Esophagus squamous epithelium (tissue), 5 donors: ENCODE results near the gene PCBP2. TPM values are rescaled to one million over a fixed set of nuclear protein-coding genes. Genes with fewer than 3 reads are reported as not detected.

Experiments
- DNase-seq: peaks from one replicate; lab custom pipeline; 2025; lab: John Stamatoyannopoulos, UW
- H3K27ac ChIP-seq, 4 donors: fragments of 200-600 bp; sonication (generic); one replicate each; pipeline ENCODE4 v1.5.1; 2016 to 2019; ENCODE audit warnings: mild to moderate bottlenecking in 1 of 4
- H3K27me3 ChIP-seq, 4 donors: fragments of 200-600 bp; sonication (generic); 1 replicate in 3 of 4; 2 replicates in 1 of 4; pipeline versions ENCODE4 v1.5.1 to v1.6.0; 2017 to 2021; ENCODE audit warnings: antibody characterized with exemption in 1 of 4
- H3K36me3 ChIP-seq, 3 donors: fragments of 200-600 bp; sonication (generic); one replicate each; pipeline ENCODE4 v1.5.1; 2016 to 2019
- H3K4me1 ChIP-seq, 3 donors: fragments of 200-600 bp; sonication (generic); one replicate each; pipeline ENCODE4 v1.5.1; 2017 to 2019
- H3K4me3 ChIP-seq, 4 donors: fragments of 200-600 bp; sonication (generic); 1 replicate in 3 of 4; 2 replicates in 1 of 4; pipeline ENCODE4 v1.5.1; 2016 to 2019; ENCODE audit warnings: mild to moderate bottlenecking in 2 of 4, moderate library complexity in 1 of 4
- H3K9me3 ChIP-seq, 3 donors: fragments of 200-600 bp; sonication (generic); one replicate each; pipeline ENCODE4 v1.5.1; 2016 to 2019
- POLR2A ChIP-seq, 4 donors: fragments of 450-650 bp; IDR thresholded peaks; one replicate each; pipeline ENCODE4 v1.6.1; 2017; ENCODE audit warnings: antibody characterized with exemption in 4 of 4, mild to moderate bottlenecking in 4 of 4, moderate library complexity in 3 of 4
- WGBS, 2 donors: methylation state at CpG; one replicate each; pipeline ENCODE4 v1.1.5; 2018; 5-methylcytosine and 5-hydroxymethylcytosine counted together
- intact Hi-C: fragments of 100-400 bp; cut with DNase I; formaldehyde crosslinking; loops from one replicate; pipeline ENCODE4 v1.15.0; 2022
- total RNA-seq, 4 donors: library from RNA; depleted of rRNA; stranded (reverse); fragments of >200 nt; gene quantifications; one replicate each; pipeline ENCODE4 v1.1.0, GENCODE V29; 2016
- TF ChIP-seq, protein P1 (sequence below), 6 experiments: fragments of 450-650 bp in 4 of 6; fragments of 200-600 bp in 2 of 6; sonication (generic) in 2 of 6; IDR thresholded peaks; one replicate each; pipeline ENCODE4 v1.5.1; 2016 to 2019; ENCODE audit warnings: antibody characterized with exemption in 6 of 6, mild to moderate bottlenecking in 4 of 6, moderate library complexity in 4 of 6
- donor health status: DM: yes; HTN: yes; CAD: no.

Gene PCBP2
- total RNA-seq, 4 donors from 2014 or later = 202 to 400 (median 287) TPM

DNA sequence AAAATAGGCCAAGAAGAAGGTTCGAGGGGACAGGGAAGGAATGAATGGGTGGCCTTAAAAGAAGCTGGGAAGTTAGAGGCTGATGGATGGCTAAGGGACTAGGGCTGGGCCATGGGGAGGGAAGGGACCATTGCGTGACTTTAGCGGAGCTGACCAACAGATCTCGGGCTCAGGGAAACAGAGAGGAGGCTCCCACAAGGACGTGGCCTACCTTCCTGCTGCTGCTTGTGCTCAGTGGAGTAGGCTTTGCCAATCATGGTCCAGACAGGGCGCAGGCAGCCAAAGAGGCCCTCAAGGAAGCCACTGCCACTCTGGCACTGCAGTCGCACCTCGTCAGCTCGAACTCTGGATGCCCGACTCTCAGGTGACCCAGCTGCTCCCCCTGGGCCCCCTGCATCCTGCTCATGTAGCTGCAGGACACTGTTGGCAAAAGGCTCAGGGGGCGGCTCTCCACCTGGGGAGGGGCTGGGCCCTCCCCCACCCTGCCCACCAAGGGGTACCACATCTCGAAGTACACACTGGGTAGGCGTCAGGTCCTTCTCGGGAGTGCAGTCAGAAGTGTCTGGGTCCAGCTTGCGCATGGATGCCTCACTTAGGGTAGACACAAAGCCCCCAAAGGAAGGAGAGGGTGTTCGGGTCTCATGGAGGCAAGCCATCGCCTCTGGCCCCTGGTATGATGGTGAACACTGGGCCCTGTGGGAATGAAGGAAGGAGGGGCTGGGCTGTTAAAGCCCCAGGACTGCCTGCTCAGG is 35.0 kb downstream of the PCBP2 start:
- Histone ChIP-seq H3K27ac (no peak overlapping the region), H3K4me1 (peaks cover 9 to 27% (median 17%) of the 10 kb centered on the region in 3 donors), H3K4me3 (no peak overlapping the region), H3K9me3 (no peaks in the 10 kb centered on the region), H3K36me3 (peaks cover 8 to 57% (median 22%) of the 10 kb centered on the region in 3 donors), H3K27me3 (no peaks in the 10 kb centered on the region)
- TF ChIP-seq, protein P1, sequence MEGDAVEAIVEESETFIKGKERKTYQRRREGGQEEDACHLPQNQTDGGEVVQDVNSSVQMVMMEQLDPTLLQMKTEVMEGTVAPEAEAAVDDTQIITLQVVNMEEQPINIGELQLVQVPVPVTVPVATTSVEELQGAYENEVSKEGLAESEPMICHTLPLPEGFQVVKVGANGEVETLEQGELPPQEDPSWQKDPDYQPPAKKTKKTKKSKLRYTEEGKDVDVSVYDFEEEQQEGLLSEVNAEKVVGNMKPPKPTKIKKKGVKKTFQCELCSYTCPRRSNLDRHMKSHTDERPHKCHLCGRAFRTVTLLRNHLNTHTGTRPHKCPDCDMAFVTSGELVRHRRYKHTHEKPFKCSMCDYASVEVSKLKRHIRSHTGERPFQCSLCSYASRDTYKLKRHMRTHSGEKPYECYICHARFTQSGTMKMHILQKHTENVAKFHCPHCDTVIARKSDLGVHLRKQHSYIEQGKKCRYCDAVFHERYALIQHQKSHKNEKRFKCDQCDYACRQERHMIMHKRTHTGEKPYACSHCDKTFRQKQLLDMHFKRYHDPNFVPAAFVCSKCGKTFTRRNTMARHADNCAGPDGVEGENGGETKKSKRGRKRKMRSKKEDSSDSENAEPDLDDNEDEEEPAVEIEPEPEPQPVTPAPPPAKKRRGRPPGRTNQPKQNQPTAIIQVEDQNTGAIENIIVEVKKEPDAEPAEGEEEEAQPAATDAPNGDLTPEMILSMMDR (IDR thresholded peaks at IDR 0.05) = no peak
- TF ChIP-seq POLR2A (IDR thresholded peaks at IDR 0.05) = no peak
- WGBS, 2 donors = 75 to 80% methylated on average over 9 to 14 of the region's 17 CpGs
- intact Hi-C loops = no loop called here
- no peak for DNase-seq

GRCh38 chr12:53489242-53489864 is 37.5 kb downstream of the PCBP2 start:
- intact Hi-C loops = no loop called here
- H3K4me3 ChIP-seq = no peak overlapping the region
- H3K27ac ChIP-seq = no peak overlapping the region
- H3K36me3 ChIP-seq = peaks cover 8 to 32% (median 22%) of the 10 kb centered on the region in 3 donors
- peaks cover 9 to 29% (median 16%) of the 10 kb centered on the region in 3 donors for H3K4me1 ChIP-seq
- no peaks in the 10 kb centered on the region for H3K9me3 ChIP-seq
- TF ChIP-seq, protein P1 (IDR thresholded peaks at IDR 0.05) = no peak
- TF ChIP-seq POLR2A (IDR thresholded peaks at IDR 0.05) = no peak
- H3K27me3 ChIP-seq = no peaks in the 10 kb centered on the region
- 86 to 94% methylated on average over 5 of the region's 5 CpGs for WGBS, 2 donors
- no peak for DNase-seq

DNA sequence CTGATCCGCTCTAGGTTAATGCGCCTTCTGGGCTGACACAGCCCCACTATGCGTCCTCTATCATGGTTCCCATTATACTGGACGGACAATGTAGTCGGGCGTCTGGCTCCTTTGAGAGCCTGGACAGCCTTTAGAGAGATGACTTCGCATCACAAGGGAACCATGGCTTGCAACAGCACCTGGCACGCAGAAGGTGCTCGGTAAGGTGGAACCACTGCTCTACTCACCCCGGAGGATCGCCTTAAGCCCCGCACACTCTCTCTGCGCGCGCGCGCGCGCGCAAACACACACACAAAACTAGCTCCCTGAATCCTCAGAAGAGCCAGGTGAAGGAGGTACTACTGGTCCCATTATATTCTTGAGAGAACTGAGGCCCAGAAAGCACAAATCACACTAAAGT is 40.3 kb downstream of the PCBP2 start:
- TF ChIP-seq, protein P1 (IDR thresholded peaks at IDR 0.05) = no peak
- no peak for TF ChIP-seq POLR2A (IDR thresholded peaks at IDR 0.05)
- Histone ChIP-seq H3K4me3 (peak overlapping the region in 3 of 4 donors; percentile 61 to 72 (median 70)), H3K36me3 (peaks cover 0 to 4% (median 0%) of the 10 kb centered on the region in 3 donors), H3K27ac (peak overlapping the region; percentile 69 to 89 (median 86)), H3K4me1 (peaks cover 9 to 48% (median 18%) of the 10 kb centered on the region in 3 donors), H3K9me3 (no peaks in the 10 kb centered on the region), H3K27me3 (no peaks in the 10 kb centered on the region)
- 66 to 74% methylated on average over 8 to 15 of the region's 20 CpGs for WGBS, 2 donors
- no peak for DNase-seq
- intact Hi-C loops = no loop called here

- intact Hi-C loops = no loop called here
- 1% methylated on average over 10 to 19 of the region's 52 CpGs for WGBS, 2 donors
- Histone ChIP-seq H3K4me1 (peaks cover 9 to 56% (median 18%) of the 10 kb centered on the region in 3 donors), H3K36me3 (no peaks in the 10 kb centered on the region), H3K27me3 (no peaks in the 10 kb centered on the region), H3K27ac (peak overlapping the region; percentile 69 to 89 (median 86)), H3K4me3 (peak overlapping the region; percentile 46 to 72 (median 66)), H3K9me3 (no peaks in the 10 kb centered on the region)
- DNase-seq = peak; percentile 63
- peak in 2 of 4 donors; percentile 64 to 82 for TF ChIP-seq POLR2A (IDR thresholded peaks at IDR 0.05)
- TF ChIP-seq, protein P1 (IDR thresholded peaks at IDR 0.05) = peak in 1 of 6 experiments; percentile 10
Measured at GRCh38 chr12:53492830-53493609, 41.1 kb downstream of the PCBP2 start.
